Breast epithelium (tissue), 4 donors: Measurements from ENCODE around the gene EIF3K. TPM values are rescaled to one million over a fixed set of nuclear protein-coding genes. Genes with fewer than 3 reads are reported as not detected.

Source experiments
- DNase-seq, 2 donors: peaks; one replicate each; pipeline ENCODE4 v3.0.0-alpha.2; 2019; ENCODE audit warnings: low spot score in 2 of 2
- H3K27ac ChIP-seq, 2 donors: fragments of 200-600 bp; sonication (generic) in 1 of 2; one replicate each; pipeline ENCODE4 v1.5.1; 2016 to 2019; ENCODE audit warnings: mild to moderate bottlenecking in 1 of 2
- H3K27me3 ChIP-seq, 2 donors: fragments of 200-600 bp; sonication (generic) in 1 of 2; one replicate each; pipeline versions ENCODE4 v1.5.1 to v1.6.0; 2017 to 2019; ENCODE audit warnings: control low read depth in 1 of 2, mild to moderate bottlenecking in 1 of 2
- H3K36me3 ChIP-seq: fragments of 200-600 bp; one replicate; pipeline ENCODE4 v1.5.1; 2019
- H3K4me1 ChIP-seq, 2 donors: fragments of 200-600 bp; sonication (generic); one replicate each; pipeline ENCODE4 v1.5.1; 2016 to 2019; ENCODE audit warnings: control low read depth in 1 of 2
- H3K4me3 ChIP-seq, 3 donors: fragments of 200-600 bp; sonication (generic); 1 replicate in 2 of 3; 2 replicates in 1 of 3; pipeline ENCODE4 v1.5.1; 2016 to 2019; ENCODE audit warnings: mild to moderate bottlenecking in 3 of 3, moderate library complexity in 2 of 3
- H3K9me3 ChIP-seq, 2 donors: fragments of 200-600 bp; sonication (generic) in 1 of 2; one replicate each; pipeline ENCODE4 v1.5.1; 2016 to 2019; ENCODE audit warnings: control low read depth in 1 of 2
- POLR2A ChIP-seq: fragments of 450-650 bp; IDR thresholded peaks from one replicate; pipeline ENCODE4 v1.6.1; 2016; ENCODE audit warnings: antibody characterized with exemption, mild to moderate bottlenecking, moderate library complexity
- POLR2AphosphoS5 ChIP-seq, 3 donors: sonication (generic); formaldehyde crosslinking; IDR thresholded peaks; one replicate each; pipeline ENCODE4 v1.6.1; 2017; ENCODE audit warnings: antibody characterized with exemption in 3 of 3
- intact Hi-C: fragments of 100-400 bp; cut with DNase I; formaldehyde crosslinking; loops from one replicate; pipeline ENCODE4 v1.15.1; 2023; ENCODE audit warnings: low total_unique reads
- total RNA-seq, 3 donors: library from RNA; depleted of rRNA; stranded (reverse); fragments of >200 nt; gene quantifications; one replicate each; pipeline ENCODE4 v1.1.0, GENCODE V29; 2016
- TF ChIP-seq, protein P1 (sequence below), 3 donors: fragments of 450-650 bp; IDR thresholded peaks; one replicate each; pipeline ENCODE4 v1.5.1; 2016 to 2017; ENCODE audit warnings: antibody characterized with exemption in 3 of 3, mild to moderate bottlenecking in 3 of 3, moderate library complexity in 3 of 3

Gene EIF3K
- total RNA-seq, 3 donors from 2014 or later, result 401 to 562 (median 420) TPM

DNA sequence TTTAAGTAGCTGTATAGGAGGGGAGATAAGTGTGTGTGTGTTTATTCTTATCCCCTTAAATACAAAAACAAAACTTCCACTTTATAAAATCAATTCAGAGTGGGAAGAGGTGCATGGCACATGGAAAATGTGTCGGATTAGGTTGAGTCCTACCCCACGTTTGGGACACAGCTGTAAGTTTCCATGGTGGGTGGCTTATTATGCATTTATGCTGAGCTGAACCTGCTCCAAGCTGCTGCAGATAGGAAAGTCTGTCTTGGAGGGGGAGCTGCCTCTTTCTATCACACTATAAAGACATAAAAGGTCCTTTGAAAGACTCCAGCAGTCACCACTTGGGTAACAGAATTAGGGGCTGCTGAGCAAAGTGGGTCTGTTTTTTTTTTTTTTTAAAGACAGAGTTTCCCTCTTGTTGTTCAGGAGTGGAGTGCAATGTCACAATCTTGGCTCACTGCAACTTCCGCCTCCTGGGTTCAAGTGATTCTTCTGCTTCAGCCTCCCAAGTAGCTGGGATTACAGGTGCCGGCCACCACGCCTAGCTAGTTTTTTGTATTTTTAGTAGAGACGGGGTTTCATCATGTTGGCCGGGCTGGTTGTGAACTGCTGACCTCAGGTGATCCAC is 43.7 kb downstream of the EIF3K start:
- intact Hi-C loops, result no loop called here
- TF ChIP-seq, protein P1, sequence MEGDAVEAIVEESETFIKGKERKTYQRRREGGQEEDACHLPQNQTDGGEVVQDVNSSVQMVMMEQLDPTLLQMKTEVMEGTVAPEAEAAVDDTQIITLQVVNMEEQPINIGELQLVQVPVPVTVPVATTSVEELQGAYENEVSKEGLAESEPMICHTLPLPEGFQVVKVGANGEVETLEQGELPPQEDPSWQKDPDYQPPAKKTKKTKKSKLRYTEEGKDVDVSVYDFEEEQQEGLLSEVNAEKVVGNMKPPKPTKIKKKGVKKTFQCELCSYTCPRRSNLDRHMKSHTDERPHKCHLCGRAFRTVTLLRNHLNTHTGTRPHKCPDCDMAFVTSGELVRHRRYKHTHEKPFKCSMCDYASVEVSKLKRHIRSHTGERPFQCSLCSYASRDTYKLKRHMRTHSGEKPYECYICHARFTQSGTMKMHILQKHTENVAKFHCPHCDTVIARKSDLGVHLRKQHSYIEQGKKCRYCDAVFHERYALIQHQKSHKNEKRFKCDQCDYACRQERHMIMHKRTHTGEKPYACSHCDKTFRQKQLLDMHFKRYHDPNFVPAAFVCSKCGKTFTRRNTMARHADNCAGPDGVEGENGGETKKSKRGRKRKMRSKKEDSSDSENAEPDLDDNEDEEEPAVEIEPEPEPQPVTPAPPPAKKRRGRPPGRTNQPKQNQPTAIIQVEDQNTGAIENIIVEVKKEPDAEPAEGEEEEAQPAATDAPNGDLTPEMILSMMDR (IDR thresholded peaks at IDR 0.05), result no peak
- TF ChIP-seq POLR2A (no peak), POLR2AphosphoS5 (IDR thresholded peaks at IDR 0.05) (no peak)
- Histone ChIP-seq H3K9me3 (no peaks in the 10 kb centered on the region), H3K27me3 (no peaks in the 10 kb centered on the region), H3K36me3 (no peaks in the 10 kb centered on the region), H3K4me3 (peak overlapping the region in 1 of 3 donors; percentile 4), H3K4me1 (peaks cover 54 to 77% of the 10 kb centered on the region in 2 donors), H3K27ac (peak overlapping the region; percentile 98 to 99)
- peak in 1 of 2 donors; percentile 19 for DNase-seq

DNA sequence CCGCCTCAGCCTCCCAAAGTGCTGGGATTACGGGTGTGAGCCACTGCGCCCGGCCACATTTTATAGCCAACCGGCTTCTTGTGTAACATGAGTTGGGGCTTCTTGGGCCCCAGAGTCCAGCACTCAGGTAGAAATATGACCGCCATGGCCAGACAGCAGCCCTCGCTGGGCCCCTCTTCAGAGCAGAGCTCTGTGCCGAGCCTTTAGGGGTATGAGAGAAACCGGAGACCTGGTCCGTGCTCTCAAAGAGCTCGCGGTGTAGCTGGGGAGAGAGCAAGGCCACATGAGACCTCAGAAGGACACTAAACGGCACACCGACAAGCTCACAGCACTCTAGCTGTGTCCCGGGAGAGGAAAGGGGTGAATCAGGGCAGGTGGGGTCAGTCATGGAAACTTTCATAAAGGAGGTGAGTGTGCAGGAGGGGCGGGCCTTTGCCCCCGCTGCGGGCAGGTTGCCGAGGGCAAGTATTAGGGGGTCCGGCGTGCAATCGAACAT is 44.2 kb downstream of the EIF3K start:
- TF ChIP-seq POLR2A (no peak), POLR2AphosphoS5 (IDR thresholded peaks at IDR 0.05) (no peak)
- TF ChIP-seq, protein P1 (IDR thresholded peaks at IDR 0.05), result no peak
- H3K27ac ChIP-seq, result peak overlapping the region; percentile 98 to 99
- no peak for DNase-seq
- no peaks in the 10 kb centered on the region for H3K27me3 ChIP-seq
- no peaks in the 10 kb centered on the region for H3K36me3 ChIP-seq
- H3K9me3 ChIP-seq, result no peaks in the 10 kb centered on the region
- peaks cover 53 to 76% of the 10 kb centered on the region in 2 donors for H3K4me1 ChIP-seq
- intact Hi-C loops, result no loop called here
- H3K4me3 ChIP-seq, result peak overlapping the region in 1 of 3 donors; percentile 47

DNA sequence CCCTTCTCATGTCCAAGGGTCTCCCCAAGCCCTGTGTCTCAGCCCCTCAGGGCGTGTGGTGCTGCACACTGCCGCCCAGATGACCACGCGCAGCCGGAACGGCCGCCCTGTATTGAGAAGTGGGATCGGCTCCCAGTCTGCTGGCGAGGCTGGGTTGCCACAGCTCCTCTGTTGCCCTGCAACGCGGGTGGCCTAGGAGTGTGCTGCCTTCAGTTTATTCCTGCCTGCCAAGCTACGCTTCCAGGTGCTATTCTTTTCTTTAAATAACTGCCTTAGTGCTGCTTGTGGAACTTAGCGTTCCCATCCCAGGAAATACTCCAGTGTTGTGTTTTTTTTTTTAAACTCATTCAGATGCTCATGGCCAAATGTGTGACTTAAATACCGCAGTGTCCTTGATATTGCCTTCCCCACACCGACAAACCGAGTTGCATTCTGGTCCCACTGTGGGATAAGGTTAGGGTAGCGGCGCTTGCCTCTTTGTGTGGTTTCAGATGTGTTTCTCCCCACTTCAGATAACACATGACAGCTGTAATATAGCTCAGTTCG is 45.0 kb downstream of the EIF3K start:
- peak overlapping the region in 2 of 3 donors; percentile 4 to 47 for H3K4me3 ChIP-seq
- peak overlapping the region; percentile 98 to 99 for H3K27ac ChIP-seq
- intact Hi-C loops, result no loop called here
- DNase-seq, result peak; percentile 79 to 81
- no peaks in the 10 kb centered on the region for H3K36me3 ChIP-seq
- TF ChIP-seq POLR2AphosphoS5 (IDR thresholded peaks at IDR 0.05) (peak in 2 of 3 donors; percentile 48 to 65), POLR2A (no peak)
- peaks cover 53 to 80% of the 10 kb centered on the region in 2 donors for H3K4me1 ChIP-seq
- H3K9me3 ChIP-seq, result no peaks in the 10 kb centered on the region
- no peaks in the 10 kb centered on the region for H3K27me3 ChIP-seq

DNA sequence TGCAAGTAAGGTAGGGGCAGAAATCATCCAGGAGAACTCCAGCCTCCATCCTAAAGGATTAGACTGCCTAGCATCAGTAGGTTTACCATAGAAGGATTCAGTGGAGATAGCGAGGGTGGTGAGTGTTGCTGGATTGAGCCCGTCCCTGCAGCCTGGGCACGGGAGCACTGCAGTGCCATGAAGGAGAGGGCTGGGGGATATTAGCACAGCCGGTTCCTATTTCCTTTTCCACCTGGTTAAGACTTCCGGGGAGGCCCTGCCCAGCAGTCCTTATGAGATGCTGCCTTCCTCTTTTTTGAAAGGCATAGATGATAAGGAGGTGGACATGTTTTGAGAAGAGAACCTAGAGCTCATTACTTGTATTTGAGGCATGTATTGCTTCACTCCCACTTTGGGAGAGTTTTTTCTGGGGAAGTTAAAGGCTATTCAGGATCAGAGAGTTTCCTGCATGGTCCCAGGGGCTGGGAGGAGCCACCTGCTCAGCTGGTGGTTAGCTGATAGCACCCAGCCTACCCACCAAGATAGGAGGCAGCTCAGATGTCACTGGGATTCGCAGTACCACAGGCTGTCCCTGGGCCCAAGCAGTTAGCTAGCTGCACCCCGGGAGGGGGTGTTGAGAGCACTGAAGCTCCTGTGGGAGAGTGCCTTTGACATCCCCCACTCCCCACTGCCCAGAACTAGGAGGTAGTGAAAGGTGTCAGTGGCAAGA is 45.7 kb downstream of the EIF3K start:
- peak overlapping the region in 2 of 3 donors; percentile 4 to 47 for H3K4me3 ChIP-seq
- H3K4me1 ChIP-seq, result peaks cover 48 to 81% of the 10 kb centered on the region in 2 donors
- no peaks in the 10 kb centered on the region for H3K9me3 ChIP-seq
- H3K36me3 ChIP-seq, result no peaks in the 10 kb centered on the region
- DNase-seq, result no peak
- H3K27me3 ChIP-seq, result no peaks in the 10 kb centered on the region
- H3K27ac ChIP-seq, result peak overlapping the region; percentile 98 to 99
- intact Hi-C loops, result no loop called here
- TF ChIP-seq POLR2AphosphoS5 (IDR thresholded peaks at IDR 0.05) (no peak), POLR2A (no peak)
- TF ChIP-seq, protein P1 (IDR thresholded peaks at IDR 0.05), result no peak

GRCh38 chr19:38665219-38665931 is 46.4 kb downstream of the EIF3K start:
- no peak for DNase-seq
- TF ChIP-seq, protein P1 (IDR thresholded peaks at IDR 0.05), result no peak
- no peak for TF ChIP-seq POLR2A
- Histone ChIP-seq H3K4me1 (peaks cover 44 to 77% of the 10 kb centered on the region in 2 donors), H3K36me3 (no peaks in the 10 kb centered on the region), H3K27me3 (no peaks in the 10 kb centered on the region), H3K4me3 (peak overlapping the region in 1 of 3 donors; percentile 47), H3K9me3 (no peaks in the 10 kb centered on the region), H3K27ac (peak overlapping the region; percentile 98 to 99)
- intact Hi-C loops, result no loop called here
